HepG2 (cell line): Measurements from ENCODE around the gene ALX3. TPM values are rescaled to one million over a fixed set of nuclear protein-coding genes. Genes with fewer than 3 reads are reported as not detected.

Source experiments
- AKAP8 ChIP-seq: sonication (generic); formaldehyde crosslinking; IDR thresholded peaks from 2 replicates; pipeline ENCODE4 v1.5.1; 2020; ENCODE audit warnings: mild to moderate bottlenecking, missing genetic modification reagents
- CC2D1A ChIP-seq: sonication (generic); formaldehyde crosslinking; IDR thresholded peaks from 2 replicates; pipeline ENCODE4 v1.8.1; 2023; ENCODE audit warnings: mild to moderate bottlenecking, missing genetic modification reagents
- FOXA3 ChIP-seq: IDR thresholded peaks from 2 replicates; pipeline ENCODE4 v1.6.1; 2016; ENCODE audit warnings: missing genetic modification reagents, missing compliant biosample characterization
- FOXP1 ChIP-seq, 2 experiments: fragments of 450-650 bp in 1 of 2; IDR thresholded peaks; 2 replicates each; pipeline ENCODE4 v1.6.1; 2017 to 2018; ENCODE audit warnings: antibody characterized with exemption in 1 of 2
- KDM5A ChIP-seq: fragments of 200-600 bp; sonication (generic); IDR thresholded peaks from 2 replicates; pipeline ENCODE4 v1.7.0; 2018; ENCODE audit warnings: antibody characterized with exemption, mild to moderate bottlenecking, low read length, borderline replicate concordance
- NCOR1 ChIP-seq: fragments of 200-600 bp; sonication (generic); IDR thresholded peaks from 2 replicates; pipeline ENCODE4 v1.7.0; 2017; ENCODE audit warnings: antibody characterized with exemption, low read length, borderline replicate concordance
- NONO ChIP-seq, 2 experiments: fragments of 450-650 bp in 1 of 2; sonication (generic) in 1 of 2; formaldehyde crosslinking in 1 of 2; IDR thresholded peaks in 1 of 2; conservative IDR thresholded peaks in 1 of 2; 2 replicates each; pipeline versions ENCODE4 v1.6.1 to v1.8.0; 2017 to 2022; ENCODE audit warnings: mild to moderate bottlenecking in 1 of 2, missing genetic modification reagents in 1 of 2, moderate library complexity in 1 of 2
- PRMT3 ChIP-seq: sonication (generic); formaldehyde crosslinking; IDR thresholded peaks from 2 replicates; pipeline ENCODE4 v1.8.1; 2022; ENCODE audit warnings: low read depth, mild to moderate bottlenecking, moderate library complexity, missing genetic modification reagents, borderline replicate concordance
- SATB2 ChIP-seq: sonication (generic); formaldehyde crosslinking; IDR thresholded peaks from 2 replicates; pipeline ENCODE4 v1.5.0; 2020; ENCODE audit warnings: missing genetic modification reagents
- SIN3B ChIP-seq: fragments of 150-350 bp; IDR thresholded peaks from 2 replicates; pipeline ENCODE4 v1.6.1; 2014; ENCODE audit warnings: low read length
- SRSF1 ChIP-seq: fragments of 200-400 bp; formaldehyde crosslinking; optimal IDR thresholded peaks from 2 replicates; pipeline ENCODE3; 2017; ENCODE audit warnings: mild to moderate bottlenecking, low read depth, low read length, moderate library complexity
- ZNF143 ChIP-seq: sonication (generic); formaldehyde crosslinking; IDR thresholded peaks from 2 replicates; pipeline ENCODE4 v1.4.0; 2020; ENCODE audit warnings: missing genetic modification reagents
- ZNF205 ChIP-seq: IDR thresholded peaks from 2 replicates; pipeline ENCODE4 v1.6.1; 2018; ENCODE audit warnings: missing biosample characterization, missing genetic modification reagents
- ZNF335 ChIP-seq: sonication (generic); formaldehyde crosslinking; IDR thresholded peaks from 2 replicates; pipeline ENCODE4 v1.4.0; 2020; ENCODE audit warnings: missing genetic modification reagents
- polyA plus RNA-seq, 8 experiments: library from polyadenylated mRNA; depleted of rRNA in 3 of 8; stranded (reverse) in 7 of 8; unstranded in 1 of 8; fragments of >200 nt; fragmentation: Illumina TruSeq in 4 of 8; extraction: Trizol in 4 of 8; gene quantifications; 2 replicates each; pipeline versions ENCODE4 v1.2.1 to v1.2.3, GENCODE V29; 2011 to 2016; ENCODE audit warnings: low read depth in 4 of 8, missing spikeins in 1 of 8, mixed read lengths in 1 of 8; ENCODE audit not compliant: insufficient read depth in 1 of 8
- total RNA-seq, 5 experiments: library from RNA; depleted of rRNA; stranded (reverse); fragments of >200 nt; fragmentation: Illumina TruSeq; extraction: Trizol; gene quantifications; 2 replicates each; pipeline ENCODE4 v1.2.3, GENCODE V29; 2016; ENCODE audit warnings: low read depth in 1 of 5
- TF ChIP-seq, protein P1 (sequence below): fragments of 450-650 bp; IDR thresholded peaks from 2 replicates; pipeline ENCODE4 v1.6.1; 2016
- TF ChIP-seq, protein P2 (sequence below): sonication (generic); formaldehyde crosslinking; IDR thresholded peaks from 2 replicates; pipeline ENCODE4 v1.5.1; 2020; ENCODE audit warnings: mild to moderate bottlenecking, missing genetic modification reagents, borderline replicate concordance
- TF ChIP-seq, protein P3 (sequence below): IDR thresholded peaks from 2 replicates; pipeline ENCODE4 v1.6.1; 2016; ENCODE audit warnings: low read depth, missing genetic modification reagents, missing compliant biosample characterization
- TF ChIP-seq, protein P4 (sequence below): sonication (generic); formaldehyde crosslinking; conservative IDR thresholded peaks from 2 replicates; pipeline ENCODE4 v1.5.0; 2020; ENCODE audit warnings: missing genetic modification reagents

The ALX3 gene
- total and polyA plus RNA-seq, 2 of the 13 experiments (the other 11 are each of a cell fraction or from before 2014, with no cell fraction given) = not detected

DNA sequence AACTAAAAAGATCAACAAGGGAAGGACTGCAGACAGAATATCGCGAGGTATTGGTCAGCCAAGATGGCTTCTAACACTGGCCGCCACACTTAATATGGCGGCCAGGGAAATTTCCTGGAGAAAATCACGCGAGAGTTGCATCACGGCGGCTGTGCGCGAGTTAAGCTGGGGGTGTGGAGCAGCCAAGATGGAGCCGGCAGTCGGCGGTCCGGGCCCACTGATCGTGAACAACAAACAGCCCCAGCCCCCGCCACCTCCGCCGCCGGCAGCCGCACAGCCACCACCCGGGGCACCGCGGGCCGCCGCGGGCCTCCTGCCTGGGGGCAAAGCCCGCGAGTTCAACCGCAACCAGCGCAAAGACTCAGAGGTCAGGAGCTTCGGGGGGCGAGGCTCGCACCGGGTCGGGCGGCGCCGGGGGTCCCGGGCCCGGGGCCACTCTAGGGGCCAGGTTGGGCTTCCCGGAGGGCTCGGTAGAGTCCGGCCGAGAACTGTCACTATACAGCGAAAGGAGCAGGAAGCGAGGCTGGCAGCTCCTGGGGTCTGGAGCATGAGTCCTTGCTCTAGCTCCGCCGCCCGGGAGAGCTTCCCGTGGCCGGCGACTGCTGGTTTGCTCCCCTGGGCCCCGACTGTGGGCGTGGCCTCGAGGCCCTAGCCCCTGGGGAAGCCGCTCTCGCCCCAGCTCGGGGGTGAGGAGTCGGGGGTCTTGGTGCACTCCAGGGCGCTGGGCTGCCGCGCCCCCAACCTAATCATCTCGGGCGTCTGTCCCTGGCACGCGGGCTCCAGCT lies 35.8 kb downstream of the ALX3 start, which contains the start of gene STRIP1 (continued):
- TF ChIP-seq, protein P1, sequence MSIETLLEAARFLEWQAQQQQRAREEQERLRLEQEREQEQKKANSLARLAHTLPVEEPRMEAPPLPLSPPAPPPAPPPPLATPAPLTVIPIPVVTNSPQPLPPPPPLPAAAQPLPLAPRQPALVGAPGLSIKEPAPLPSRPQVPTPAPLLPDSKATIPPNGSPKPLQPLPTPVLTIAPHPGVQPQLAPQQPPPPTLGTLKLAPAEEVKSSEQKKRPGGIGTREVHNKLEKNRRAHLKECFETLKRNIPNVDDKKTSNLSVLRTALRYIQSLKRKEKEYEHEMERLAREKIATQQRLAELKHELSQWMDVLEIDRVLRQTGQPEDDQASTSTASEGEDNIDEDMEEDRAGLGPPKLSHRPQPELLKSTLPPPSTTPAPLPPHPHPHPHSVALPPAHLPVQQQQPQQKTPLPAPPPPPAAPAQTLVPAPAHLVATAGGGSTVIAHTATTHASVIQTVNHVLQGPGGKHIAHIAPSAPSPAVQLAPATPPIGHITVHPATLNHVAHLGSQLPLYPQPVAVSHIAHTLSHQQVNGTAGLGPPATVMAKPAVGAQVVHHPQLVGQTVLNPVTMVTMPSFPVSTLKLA = no peak
- TF ChIP-seq ZNF205 (CRISPR knock-in tag) (peak; percentile 16; the same call in 1 of the 2 replicates), NONO (IDR thresholded peaks at IDR 0.05) (no peak), NONO (CRISPR knock-in tag; conservative IDR thresholded peaks at IDR 0.05) (no peak), KDM5A (peak; percentile 88), AKAP8 (no peak), ZNF143 (CRISPR knock-in tag) (no peak), SRSF1 (peak; percentile 71), SIN3B (peak; percentile 53; the same call in 1 of the 2 replicates), FOXP1 (IDR thresholded peaks at IDR 0.05) (no peak), FOXP1 (CRISPR knock-in tag; IDR thresholded peaks at IDR 0.05) (no peak), CC2D1A (CRISPR knock-in tag) (no peak), PRMT3 (CRISPR knock-in tag) (no peak), ZNF335 (CRISPR knock-in tag) (no peak), NCOR1 (no peak), FOXA3 (CRISPR knock-in tag) (peak; percentile 86), SATB2 (CRISPR knock-in tag) (no peak)
- TF ChIP-seq, protein P2, sequence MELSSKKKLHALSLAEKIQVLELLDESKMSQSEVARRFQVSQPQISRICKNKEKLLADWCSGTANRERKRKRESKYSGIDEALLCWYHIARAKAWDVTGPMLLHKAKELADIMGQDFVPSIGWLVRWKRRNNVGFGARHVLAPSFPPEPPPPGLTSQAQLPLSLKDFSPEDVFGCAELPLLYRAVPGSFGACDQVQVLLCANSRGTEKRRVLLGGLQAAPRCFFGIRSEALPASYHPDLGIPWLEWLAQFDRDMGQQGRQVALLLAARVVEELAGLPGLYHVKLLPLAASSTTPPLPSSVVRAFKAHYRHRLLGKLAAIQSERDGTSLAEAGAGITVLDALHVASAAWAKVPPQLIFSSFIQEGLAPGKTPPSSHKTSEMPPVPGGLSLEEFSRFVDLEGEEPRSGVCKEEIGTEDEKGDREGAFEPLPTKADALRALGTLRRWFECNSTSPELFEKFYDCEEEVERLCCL (CRISPR knock-in tag) = no peak
- TF ChIP-seq, protein P3, sequence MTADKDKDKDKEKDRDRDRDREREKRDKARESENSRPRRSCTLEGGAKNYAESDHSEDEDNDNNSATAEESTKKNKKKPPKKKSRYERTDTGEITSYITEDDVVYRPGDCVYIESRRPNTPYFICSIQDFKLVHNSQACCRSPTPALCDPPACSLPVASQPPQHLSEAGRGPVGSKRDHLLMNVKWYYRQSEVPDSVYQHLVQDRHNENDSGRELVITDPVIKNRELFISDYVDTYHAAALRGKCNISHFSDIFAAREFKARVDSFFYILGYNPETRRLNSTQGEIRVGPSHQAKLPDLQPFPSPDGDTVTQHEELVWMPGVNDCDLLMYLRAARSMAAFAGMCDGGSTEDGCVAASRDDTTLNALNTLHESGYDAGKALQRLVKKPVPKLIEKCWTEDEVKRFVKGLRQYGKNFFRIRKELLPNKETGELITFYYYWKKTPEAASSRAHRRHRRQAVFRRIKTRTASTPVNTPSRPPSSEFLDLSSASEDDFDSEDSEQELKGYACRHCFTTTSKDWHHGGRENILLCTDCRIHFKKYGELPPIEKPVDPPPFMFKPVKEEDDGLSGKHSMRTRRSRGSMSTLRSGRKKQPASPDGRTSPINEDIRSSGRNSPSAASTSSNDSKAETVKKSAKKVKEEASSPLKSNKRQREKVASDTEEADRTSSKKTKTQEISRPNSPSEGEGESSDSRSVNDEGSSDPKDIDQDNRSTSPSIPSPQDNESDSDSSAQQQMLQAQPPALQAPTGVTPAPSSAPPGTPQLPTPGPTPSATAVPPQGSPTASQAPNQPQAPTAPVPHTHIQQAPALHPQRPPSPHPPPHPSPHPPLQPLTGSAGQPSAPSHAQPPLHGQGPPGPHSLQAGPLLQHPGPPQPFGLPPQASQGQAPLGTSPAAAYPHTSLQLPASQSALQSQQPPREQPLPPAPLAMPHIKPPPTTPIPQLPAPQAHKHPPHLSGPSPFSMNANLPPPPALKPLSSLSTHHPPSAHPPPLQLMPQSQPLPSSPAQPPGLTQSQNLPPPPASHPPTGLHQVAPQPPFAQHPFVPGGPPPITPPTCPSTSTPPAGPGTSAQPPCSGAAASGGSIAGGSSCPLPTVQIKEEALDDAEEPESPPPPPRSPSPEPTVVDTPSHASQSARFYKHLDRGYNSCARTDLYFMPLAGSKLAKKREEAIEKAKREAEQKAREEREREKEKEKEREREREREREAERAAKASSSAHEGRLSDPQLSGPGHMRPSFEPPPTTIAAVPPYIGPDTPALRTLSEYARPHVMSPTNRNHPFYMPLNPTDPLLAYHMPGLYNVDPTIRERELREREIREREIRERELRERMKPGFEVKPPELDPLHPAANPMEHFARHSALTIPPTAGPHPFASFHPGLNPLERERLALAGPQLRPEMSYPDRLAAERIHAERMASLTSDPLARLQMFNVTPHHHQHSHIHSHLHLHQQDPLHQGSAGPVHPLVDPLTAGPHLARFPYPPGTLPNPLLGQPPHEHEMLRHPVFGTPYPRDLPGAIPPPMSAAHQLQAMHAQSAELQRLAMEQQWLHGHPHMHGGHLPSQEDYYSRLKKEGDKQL = no peak
- TF ChIP-seq, protein P4, sequence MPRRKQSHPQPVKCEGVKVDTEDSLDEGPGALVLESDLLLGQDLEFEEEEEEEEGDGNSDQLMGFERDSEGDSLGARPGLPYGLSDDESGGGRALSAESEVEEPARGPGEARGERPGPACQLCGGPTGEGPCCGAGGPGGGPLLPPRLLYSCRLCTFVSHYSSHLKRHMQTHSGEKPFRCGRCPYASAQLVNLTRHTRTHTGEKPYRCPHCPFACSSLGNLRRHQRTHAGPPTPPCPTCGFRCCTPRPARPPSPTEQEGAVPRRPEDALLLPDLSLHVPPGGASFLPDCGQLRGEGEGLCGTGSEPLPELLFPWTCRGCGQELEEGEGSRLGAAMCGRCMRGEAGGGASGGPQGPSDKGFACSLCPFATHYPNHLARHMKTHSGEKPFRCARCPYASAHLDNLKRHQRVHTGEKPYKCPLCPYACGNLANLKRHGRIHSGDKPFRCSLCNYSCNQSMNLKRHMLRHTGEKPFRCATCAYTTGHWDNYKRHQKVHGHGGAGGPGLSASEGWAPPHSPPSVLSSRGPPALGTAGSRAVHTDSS (CRISPR knock-in tag) = no peak
